ENCODE measurements around the gene MCTP1.

The MCTP1 gene

GRCh38 chr5:94944160-94944559 is 340.7 kb downstream of the MCTP1 start:
- no peak for DNase-seq (ENCODE audit: low spot score)

GRCh38 chr5:94941122-94941755 is 343.7 kb downstream of the MCTP1 start:
- DNase-seq (ENCODE audit: low spot score), result no peak

- DNase-seq (ENCODE audit: low spot score), result no peak
These were observed 352.6 kb downstream of the MCTP1 start for GRCh38 chr5:94932259-94932658.

- DNase-seq (ENCODE audit: low spot score), result no peak
These were observed 356.0 kb downstream of the MCTP1 start for GRCh38 chr5:94928891-94929290.

- DNase-seq (ENCODE audit: low spot score), result no peak
These were observed 364.3 kb downstream of the MCTP1 start for GRCh38 chr5:94920570-94920969.

GRCh38 chr5:94916619-94917018 is 368.3 kb downstream of the MCTP1 start:
- no peak for DNase-seq (ENCODE audit: low spot score)

- no peak for DNase-seq (ENCODE audit: low spot score)
These were observed 373.6 kb downstream of the MCTP1 start for GRCh38 chr5:94911276-94911675.

- no peak for DNase-seq (ENCODE audit: low spot score)
These were observed 374.2 kb downstream of the MCTP1 start for GRCh38 chr5:94910721-94911120.

GRCh38 chr5:94908889-94909480 is 375.9 kb downstream of the MCTP1 start:
- peak; percentile 30 for DNase-seq (ENCODE audit: low spot score)

- no peak for DNase-seq (ENCODE audit: low spot score)
These were observed 378.1 kb downstream of the MCTP1 start for GRCh38 chr5:94906750-94907149.

- DNase-seq (ENCODE audit: low spot score), result no peak
These were observed 381.2 kb downstream of the MCTP1 start for GRCh38 chr5:94903726-94904125.

GRCh38 chr5:94901191-94901979 is 383.5 kb downstream of the MCTP1 start:
- no peak for DNase-seq (ENCODE audit: low spot score)

GRCh38 chr5:94900006-94900505 is 384.8 kb downstream of the MCTP1 start:
- DNase-seq (ENCODE audit: low spot score), result no peak

- no peak for DNase-seq (ENCODE audit: low spot score)
These were observed 391.3 kb downstream of the MCTP1 start for GRCh38 chr5:94893412-94894135.

- DNase-seq (ENCODE audit: low spot score), result no peak
These were observed 392.9 kb downstream of the MCTP1 start for GRCh38 chr5:94891972-94892371.

- no peak for DNase-seq (ENCODE audit: low spot score)
These were observed 393.3 kb downstream of the MCTP1 start for GRCh38 chr5:94891565-94891964.

GRCh38 chr5:94890907-94891306 is 394.0 kb downstream of the MCTP1 start:
- no peak for DNase-seq (ENCODE audit: low spot score)

- DNase-seq (ENCODE audit: low spot score), result no peak
These were observed 396.2 kb downstream of the MCTP1 start for GRCh38 chr5:94888674-94889073.

GRCh38 chr5:94885931-94886330 is 399.0 kb downstream of the MCTP1 start:
- DNase-seq (ENCODE audit: low spot score), result no peak

- no peak for DNase-seq (ENCODE audit: low spot score)
These were observed 400.6 kb downstream of the MCTP1 start for GRCh38 chr5:94884311-94884710.

- DNase-seq (ENCODE audit: low spot score), result no peak
These were observed 412.4 kb downstream of the MCTP1 start for GRCh38 chr5:94872526-94872925.

- DNase-seq (ENCODE audit: low spot score), result no peak
These were observed 414.2 kb downstream of the MCTP1 start for GRCh38 chr5:94870511-94871183.

Measured in hematopoietic multipotent progenitor cell treated with erythropoietin and hydrocortisone succinate and interleukin-3 and kit ligand, for 17 days (in vitro differentiated cells).